Fibroblast of skin of scalp (primary cell): ENCODE measurements around the gene NCKAP5.

Experiments
- DNase-seq: peaks from one replicate; pipeline ENCODE4 v3.0.0-alpha.2; 2013

NCKAP5 gene

DNA sequence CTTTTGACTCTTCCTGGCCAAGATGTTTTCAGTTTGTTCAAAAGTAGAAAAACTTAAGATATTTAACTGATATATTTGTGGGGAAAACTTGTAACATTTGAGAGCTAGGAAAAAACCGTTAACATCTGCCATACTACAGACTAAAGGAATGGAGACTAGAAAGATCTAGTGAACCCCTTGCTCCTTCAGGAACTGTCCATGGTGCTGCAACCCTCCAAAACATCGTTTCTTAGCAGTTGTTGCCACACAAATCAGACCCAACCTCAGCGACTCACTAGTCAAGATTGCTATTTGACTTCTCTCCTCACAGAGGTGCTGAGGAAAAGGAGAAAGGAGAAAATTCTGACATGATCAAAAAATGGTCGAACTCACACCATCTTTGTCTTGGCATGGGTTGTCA, 504.5 kb downstream of the NCKAP5 start:
- peak; percentile 29 for DNase-seq

DNA sequence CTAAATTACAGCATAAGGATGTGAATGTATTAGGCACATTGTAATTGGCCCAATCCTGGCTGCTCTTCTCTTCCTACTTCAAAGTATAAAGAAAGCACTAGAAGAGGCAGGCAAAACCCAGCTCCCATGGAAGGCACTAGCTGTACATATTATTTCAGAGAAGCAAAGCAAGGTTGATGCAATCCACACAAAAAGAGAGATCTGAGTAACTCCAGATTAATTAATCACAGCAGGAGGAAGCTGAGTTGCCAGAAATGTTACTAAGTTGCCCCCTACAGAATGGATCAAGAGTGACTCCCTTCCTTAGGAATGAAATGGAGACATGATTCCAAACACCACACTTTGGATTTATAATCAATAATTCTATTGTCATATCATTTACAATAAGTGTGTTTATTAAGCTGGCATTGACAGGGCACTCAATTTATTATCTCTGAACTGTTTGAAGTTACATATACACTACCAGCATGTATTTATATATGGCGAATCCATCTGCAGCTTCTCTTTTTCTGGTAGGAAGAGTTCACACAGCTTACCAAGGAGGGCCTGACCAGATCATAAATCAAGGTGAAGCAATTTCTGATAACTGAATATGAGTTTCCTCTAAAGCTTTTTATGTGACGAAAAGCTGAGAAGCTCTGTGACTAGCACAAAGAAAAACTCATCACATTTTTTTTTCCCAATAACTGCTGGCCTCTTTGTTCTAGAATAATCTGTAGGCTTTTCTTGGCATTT, 505.2 kb downstream of the NCKAP5 start:
- peak; percentile 79 for DNase-seq

DNA sequence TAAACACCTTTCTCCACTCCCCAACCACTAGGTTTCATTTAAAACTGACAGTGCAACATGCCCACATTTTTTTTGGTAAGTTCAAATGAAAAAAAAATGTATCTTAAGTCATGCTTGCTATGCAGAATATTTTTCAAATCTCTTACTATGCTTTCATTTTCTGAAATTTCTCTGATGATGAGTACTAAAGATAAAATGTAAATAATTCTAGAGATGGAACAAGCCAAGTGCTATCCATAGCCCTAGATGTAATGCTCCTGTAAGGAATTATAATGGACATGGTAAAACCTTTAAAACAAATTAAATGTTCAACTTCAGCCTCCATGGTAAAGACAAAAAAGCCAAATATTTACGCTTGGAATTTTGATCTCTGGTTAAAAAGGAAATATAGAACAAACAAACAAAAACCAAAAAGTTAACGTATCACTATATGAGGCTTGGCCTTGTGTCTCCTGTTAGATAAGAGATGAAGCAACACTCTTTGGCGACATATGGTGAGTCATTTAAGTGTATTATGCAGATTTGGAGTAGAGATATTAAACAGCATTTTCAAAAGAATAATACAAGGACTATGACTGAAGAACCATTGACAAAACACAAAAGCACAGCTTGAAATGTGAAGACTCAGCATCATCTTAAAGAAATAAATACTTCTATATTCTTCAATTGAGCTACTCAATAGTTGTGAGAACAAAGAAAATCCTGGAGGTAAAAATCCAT, 506.2 kb downstream of the NCKAP5 start:
- peak; percentile 56 for DNase-seq

GRCh38 chr2:133054297-133054696, 514.0 kb downstream of the NCKAP5 start:
- peak; percentile 81 for DNase-seq

GRCh38 chr2:133053541-133053940, 514.7 kb downstream of the NCKAP5 start:
- DNase-seq: no peak

GRCh38 chr2:133045787-133046186, 522.5 kb downstream of the NCKAP5 start:
- no peak for DNase-seq

DNA sequence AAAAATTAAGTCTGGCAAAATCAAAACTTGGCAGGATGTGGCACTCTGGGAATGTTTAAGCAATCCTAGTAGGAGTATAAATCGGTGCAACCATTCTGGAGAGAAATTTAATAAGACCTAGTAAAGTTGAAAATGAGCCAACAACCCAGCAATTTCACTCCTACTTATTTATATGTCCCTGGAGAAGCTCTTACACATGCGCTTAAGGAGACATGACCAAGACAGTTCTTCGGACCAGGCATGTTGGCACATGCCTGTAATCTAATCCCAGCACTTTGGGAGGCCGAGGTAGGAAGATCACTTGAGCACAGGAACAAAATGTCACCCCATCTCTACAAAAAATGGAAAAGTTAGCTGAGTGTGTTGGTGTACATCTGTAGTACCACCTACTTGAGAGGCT, 523.7 kb downstream of the NCKAP5 start:
- no peak for DNase-seq

DNA sequence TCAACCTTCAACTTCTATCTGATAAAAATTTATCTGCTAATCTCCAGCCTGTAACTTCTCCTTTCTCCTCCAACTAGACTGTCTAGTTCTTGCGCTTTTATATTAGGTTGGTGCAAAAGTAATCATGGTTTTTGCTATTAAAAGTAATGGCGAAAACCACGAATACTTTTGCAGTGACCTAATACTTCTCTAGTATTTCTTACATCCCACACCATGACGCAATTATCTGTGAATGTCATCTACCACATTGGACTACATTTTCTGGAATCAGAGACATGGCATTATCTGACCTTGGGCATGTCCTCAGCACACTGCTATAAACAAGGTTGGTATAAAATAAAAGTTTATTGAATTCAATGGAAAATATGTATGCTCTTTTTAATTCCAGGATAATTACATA, 528.1 kb downstream of the NCKAP5 start:
- DNase-seq: peak; percentile 51

DNA sequence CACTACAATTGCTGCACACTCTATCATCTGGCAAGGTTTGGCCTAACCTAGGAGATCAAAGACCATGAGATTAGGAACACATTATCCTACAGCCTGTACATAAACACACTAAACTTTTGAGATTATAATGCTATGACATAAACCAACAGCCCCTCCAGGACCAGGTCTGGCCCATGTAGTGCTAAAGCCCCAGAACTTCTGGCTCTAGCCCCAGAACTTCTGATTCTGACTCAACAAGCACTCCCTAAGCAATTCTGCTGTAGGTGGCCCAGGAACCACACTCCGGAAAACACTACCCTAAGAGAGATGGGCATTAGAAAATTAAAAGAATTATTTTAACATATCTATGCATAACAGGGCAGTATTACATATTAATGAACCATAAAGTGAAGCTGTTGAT, 528.7 kb downstream of the NCKAP5 start:
- no peak for DNase-seq

- DNase-seq: peak; percentile 18
Measured at GRCh38 chr2:133026536-133027177, 541.6 kb downstream of the NCKAP5 start.

GRCh38 chr2:133025004-133025403, 543.3 kb downstream of the NCKAP5 start:
- DNase-seq: no peak

DNA sequence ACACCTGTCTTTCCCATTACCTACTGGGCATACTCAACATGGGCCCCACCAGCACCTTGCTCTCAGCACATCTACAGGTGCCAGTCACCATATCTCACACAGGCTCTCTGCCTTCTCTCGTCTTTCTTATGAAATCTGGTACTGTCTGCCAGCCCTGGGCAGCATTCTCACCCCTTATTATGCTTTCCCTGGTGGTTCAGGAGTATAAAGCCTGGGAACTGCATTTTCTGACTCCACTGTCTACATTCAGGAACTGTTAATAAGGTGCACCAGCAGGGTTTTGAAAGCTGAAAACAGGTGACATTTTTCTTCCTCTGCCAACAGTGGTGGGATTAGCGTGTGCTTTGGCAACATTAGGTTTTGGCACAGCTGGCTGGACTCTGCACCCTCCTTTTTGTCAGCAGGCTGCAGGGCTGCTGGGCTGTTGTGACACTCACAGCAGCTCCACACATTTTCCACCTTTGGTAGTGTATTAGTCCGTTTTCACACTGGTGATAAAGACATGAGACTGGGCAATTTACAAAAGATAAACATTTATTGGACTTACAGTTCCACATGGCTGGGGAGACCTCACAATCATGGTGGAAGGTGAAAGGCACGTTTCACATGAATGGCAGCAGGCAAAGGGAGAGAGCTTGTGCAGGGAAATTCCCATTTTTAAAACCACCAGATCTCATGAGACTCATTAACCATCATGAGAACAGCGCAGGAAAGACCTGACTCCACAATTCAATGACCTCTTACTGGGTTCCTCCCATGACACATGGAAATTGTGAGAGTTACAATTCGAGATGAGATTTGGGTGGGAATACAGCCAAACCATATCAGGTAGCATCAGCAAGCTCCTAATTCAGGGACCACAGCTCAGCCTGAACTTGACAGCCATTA, 555.2 kb downstream of the NCKAP5 start:
- no peak for DNase-seq

DNA sequence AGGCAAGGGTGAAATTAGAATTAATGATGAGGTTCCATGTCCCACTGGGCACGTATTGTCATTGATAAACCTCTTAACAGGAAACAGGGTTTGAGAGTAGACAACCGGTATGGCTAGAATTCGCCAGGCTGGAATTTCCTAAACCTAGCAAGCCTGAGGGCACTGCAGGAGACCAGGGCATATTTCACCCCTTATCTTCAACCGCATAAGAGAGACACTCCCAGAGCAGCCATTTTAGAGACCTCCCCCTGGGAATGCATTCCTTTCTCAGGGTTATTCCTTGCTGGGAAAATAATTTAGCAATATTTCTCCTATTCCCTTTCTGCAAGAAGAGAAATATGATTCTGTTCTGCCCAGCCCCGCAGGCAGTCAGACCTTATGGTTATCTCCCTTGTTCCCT, 563.6 kb downstream of the NCKAP5 start:
- peak; percentile 3 for DNase-seq

DNA sequence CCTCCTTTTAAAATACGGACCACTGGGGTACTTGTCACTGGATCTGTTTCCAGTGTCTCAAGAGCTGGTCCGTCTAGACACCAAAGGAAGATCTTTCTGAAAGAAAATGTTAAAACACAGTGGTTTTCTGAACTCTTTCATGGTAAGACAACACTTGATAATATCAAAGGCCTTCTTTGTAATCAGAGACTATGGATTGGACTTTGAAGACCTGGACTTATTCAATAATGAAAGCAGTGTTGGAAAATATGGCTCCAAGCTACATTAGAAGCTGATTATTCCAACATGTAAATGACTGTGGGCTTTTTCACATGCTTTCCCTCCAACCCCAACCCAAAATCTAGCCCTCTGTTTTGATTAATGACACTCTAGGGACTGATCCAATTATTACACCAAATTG, 568.8 kb downstream of the NCKAP5 start:
- no peak for DNase-seq

DNA sequence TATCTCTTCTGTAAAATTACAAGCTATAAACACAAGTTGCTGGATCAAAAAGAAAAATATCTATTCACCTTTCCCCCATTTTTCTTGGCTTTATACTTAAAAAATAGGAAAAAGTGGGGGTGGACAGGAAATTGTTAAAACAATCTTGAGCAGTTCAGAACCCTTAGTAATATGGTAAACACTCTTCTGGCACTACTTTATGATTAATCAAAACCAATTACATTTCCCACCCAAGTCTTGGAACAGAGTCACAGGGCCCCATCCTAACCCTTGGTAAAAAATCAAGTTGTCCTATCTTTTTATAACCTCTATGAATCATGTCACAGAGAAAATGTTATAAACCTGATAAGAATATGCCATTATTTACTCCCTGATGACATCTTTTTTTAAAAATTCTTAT, 570.0 kb downstream of the NCKAP5 start:
- DNase-seq: no peak

GRCh38 chr2:132991471-132992045, 576.7 kb downstream of the NCKAP5 start:
- no peak for DNase-seq

DNA sequence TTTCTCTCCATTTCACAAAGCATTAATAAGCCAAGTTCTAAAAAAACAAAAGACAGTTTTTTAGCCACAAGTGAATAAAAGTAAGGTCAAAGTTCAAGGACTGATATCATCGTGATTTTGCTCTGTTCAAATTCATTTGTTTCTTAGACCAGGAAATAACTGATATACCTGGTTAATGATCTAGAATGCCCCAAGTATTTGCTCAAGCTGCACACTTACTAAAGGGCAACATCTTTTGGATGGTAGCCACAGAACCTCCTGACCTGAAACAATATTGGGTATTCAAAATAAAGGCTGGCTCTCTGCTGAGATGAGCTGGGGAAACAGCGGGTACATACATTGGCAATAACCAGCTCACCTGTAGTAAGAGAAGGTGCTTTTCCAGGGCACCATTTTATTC, 583.5 kb downstream of the NCKAP5 start:
- DNase-seq: no peak

- no peak for DNase-seq
Measured at GRCh38 chr2:132980304-132980703, 588.0 kb downstream of the NCKAP5 start.

- no peak for DNase-seq
Measured at GRCh38 chr2:132979339-132980093, 588.7 kb downstream of the NCKAP5 start.

DNA sequence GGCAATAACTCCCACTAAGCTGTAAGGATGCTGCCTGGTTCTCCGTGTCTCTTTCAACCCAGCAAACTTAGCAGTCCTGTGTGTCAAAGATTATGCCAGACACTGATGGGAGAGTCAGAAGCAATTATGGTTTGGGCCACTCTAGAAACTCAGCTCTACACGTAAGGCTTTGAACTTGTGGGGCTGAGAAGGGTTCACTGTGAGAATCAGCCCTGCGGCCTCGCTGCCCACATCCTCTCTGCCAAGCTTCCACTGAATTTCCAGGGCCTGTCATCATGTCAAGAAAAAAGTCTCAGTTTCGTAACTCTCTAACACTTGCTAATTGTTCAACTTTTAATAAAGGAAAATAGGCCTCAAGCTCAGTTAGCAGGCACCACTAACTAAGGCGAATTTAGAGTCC, 589.4 kb downstream of the NCKAP5 start:
- no peak for DNase-seq

DNA sequence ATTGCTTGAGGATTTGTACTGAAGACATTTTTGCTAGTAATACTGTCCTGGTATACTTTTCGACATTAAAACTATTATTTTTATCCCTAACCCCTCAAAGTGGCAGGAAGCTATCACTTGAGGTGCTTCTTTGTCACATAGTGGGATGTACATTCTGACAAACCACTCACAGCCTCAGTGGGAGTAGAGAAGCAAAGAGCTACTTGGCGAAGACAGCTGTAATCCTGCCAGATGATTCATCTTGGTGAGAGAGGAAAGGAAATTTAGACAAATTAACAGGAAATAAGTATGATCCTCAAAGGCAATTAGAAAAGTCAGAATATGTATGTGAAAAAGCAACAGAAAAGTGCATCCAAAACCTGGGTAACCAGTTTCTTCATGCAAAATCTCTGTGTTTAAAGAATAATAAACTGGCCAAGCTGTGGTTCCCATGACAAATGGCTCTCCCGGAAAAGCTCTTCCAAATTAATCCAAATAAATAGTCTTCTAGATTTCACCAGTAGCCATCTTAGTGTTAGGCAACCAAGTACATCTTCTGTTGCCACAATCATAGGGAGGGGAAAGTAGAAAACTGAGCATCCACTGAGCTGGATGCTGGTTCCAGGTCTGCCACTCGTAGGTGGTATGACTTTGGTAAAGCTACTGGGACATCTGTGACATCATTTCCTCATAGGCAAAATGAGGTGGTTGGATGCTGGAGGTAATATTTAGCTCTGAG, 590.3 kb downstream of the NCKAP5 start:
- DNase-seq: peak; percentile 22
